T-helper 2 cell treated with Interferon-gamma antibody and Interleukin-4, amounts not matched to agents 100 ng/mL and 5 ng/mL, for 36 hours (primary cell): ENCODE data around the gene ENOX1. TPM values are rescaled to one million over a fixed set of nuclear protein-coding genes. Genes with fewer than 3 reads are reported as not detected.
"Not testable (repeated sequence)": the region's sequence is repeated elsewhere in the genome, so short reads cannot be mapped to it uniquely, and the experiment has no call there.

Experiments
- intact Hi-C: fragments of 100-400 bp; cut with micrococcal nuclease; formaldehyde crosslinking; loops from one replicate; pipeline ENCODE4 v1.15.1; 2023
- total RNA-seq: library from RNA; stranded (reverse); gene quantifications from 2 replicates; pipeline ENCODE4 v1.2.3, GENCODE V29; 2022

The ENOX1 gene
- total RNA-seq, 1 donor from 2014 or later = not detected

DNA sequence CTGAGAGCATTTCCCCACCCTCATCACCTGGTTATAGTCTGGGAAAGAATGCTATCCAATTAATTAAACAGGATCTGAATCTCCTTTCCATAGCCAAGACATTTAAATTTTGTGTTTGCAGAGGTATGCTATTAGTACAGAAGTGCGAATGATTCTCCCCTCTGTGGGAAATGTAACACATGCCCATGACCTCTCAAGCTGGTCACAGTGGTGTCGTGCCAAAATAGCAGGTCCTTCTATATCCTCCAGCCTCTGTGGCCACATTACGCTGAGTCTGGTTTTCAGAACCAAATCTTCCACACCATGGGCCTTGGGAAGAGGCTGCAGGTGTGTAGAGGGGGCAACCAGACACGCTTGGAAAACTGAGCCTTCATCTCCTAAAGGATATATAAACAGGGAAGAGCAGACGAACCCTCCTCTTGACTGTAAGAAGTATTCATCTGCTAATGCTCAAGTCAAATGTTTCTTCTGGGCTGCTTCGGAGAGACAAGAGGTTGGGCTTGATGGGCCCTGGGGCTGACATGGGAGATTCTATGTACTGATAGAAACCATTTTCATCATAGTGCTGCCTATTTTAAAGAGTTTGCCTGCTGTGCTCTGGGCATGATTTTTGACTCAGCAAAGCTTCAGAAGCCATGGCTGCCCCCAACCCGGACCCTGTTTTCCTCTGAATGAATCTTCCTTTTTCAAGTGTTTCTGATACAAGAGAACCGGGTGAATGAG lies 565.7 kb downstream of the ENOX1 start:
- intact Hi-C loops = no loop called here

GRCh38 chr13:43214124-43214523 lies 572.6 kb downstream of the ENOX1 start:
- intact Hi-C loops = no loop called here

GRCh38 chr13:43206838-43207237 lies 579.9 kb downstream of the ENOX1 start:
- intact Hi-C loops = no loop called here

GRCh38 chr13:43205416-43205815 lies 581.4 kb downstream of the ENOX1 start:
- intact Hi-C loops = no loop called here

DNA sequence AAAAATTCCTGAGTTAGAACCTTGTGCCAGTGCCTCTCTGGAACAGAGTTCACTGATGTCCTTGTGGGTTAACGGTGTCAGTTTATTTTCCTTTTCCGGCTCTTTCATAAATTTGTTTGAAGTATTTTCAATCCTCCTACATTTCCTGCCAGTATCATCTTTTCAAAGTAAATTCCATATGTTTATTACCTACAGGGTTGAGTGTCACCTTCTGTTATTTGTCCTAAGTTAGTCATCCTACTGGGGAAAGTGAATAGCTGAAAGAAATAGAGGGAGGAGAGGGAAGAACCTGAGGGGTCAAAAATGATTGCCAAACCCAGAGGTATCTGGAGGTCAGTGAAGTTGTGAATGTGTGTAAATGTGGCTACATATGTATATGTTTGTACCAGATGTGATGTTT lies 582.2 kb downstream of the ENOX1 start:
- intact Hi-C loops = no loop called here

GRCh38 chr13:43203781-43204180 lies 583.0 kb downstream of the ENOX1 start:
- intact Hi-C loops = no loop called here

DNA sequence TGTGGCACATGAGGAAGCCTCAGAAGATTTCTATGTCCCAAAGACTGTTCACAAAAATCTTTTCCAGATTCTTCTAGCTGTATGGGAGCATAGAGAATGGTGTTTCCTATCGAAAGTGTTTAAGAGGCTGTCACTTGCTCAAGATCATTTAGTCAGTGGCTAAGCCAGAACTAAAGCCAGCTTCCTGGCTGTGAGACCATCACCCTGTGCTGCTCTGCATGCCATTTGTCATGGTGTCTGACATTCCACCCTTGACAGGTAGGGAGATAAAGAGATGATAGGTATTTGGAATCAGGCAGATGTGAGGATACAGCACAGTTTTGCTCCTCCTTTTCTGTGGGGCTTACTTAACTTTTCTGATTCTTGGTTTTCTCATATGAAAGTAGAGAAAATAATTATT lies 586.0 kb downstream of the ENOX1 start:
- intact Hi-C loops = no loop called here

DNA sequence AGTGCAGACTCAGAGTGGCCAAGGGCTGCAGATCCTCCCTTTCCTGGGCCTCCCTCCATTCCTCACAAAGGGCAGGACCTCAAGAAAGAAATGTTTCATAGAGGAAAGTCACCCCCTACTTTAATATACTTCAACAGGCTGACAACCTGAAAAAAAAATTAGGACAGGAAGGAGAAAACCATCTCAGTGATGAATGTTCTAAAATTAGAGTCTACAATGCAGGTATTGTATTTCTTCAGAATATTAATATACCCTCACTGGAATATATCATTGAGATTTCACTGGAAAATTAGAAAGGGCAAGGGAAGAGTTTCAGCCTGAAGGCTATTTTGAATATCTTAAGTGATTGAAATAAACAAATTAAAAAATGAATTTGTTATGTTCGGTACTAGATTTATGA lies 586.5 kb downstream of the ENOX1 start:
- intact Hi-C loops = no loop called here

DNA sequence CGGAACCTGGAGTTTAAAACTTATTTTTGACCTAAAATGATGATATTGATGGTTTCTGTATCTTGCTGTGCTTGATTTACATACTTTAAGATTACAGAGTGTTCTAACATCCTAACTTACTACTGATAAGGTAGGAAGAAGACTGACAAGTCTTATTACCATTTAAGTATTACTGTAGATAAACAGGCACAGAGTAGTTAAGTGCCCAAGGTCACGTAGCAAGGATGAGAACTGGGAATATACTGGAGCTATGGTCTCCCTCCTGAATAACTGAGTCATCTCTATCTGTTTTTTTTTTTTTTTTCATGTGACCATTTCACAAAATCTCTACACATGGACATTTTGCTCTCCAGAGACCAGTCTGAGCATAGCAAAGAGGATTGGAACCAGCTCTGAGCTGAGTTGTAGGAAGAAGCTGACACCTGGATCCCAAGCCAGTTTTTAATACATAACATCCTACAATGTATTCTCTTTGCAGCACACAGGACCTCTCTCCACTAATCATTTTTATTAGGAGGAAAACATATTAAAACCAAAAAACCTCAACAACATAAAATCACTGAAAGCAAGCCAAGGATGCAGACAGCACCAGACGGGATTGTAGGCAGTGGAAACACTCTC lies 589.9 kb downstream of the ENOX1 start:
- intact Hi-C loops = no loop called here

DNA sequence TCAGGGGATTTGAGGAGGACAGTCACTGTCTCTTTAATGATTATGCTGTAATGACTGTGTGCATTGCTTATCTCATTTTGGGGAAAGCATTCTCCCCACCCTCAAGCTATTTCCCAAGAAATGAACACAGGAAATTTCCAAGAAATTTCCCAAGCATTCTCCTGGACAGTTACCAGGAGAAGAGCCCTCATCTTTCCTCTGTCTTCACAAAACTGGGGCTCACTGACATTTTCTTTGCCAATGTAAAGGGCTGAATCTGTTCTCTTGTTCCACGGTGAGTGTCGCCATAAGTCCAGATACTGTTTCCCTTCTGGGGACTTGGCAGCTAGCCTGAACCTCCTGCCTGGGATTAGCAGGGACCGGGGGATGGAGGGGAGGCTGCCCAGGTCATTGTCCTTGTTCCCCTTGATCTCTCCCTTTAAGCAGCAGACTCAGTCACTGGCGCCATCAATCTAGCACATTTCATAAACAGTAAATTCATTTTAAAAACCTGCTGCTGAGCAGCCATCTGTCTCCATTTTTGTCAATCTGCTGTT lies 590.6 kb downstream of the ENOX1 start:
- intact Hi-C loops = no loop called here

- intact Hi-C loops = no loop called here
These were observed 591.2 kb downstream of the ENOX1 start for GRCh38 chr13:43195551-43195950.

DNA sequence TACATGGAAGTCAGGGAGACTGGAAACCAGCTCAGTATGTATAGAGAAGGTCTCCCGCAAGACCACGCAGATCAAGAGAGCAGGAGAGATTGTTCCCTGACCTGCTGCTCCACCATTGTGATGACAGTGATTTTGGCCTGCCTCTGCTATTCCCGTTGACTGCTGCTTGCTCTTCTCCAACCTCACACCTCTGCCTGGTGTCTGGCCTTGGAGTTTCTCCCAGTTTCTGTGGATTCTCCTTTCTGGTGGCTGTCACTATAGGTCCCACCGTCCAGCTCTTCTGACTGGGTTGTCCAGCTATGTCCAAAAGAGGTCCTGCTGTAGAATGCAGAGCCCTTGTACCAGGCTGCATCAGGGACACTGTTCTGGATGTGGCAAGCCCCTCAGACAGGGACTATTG lies 591.7 kb downstream of the ENOX1 start:
- intact Hi-C loops = no loop called here

- intact Hi-C loops = no loop called here
These were observed 592.9 kb downstream of the ENOX1 start for GRCh38 chr13:43193789-43194420.

- intact Hi-C loops = no loop called here
These were observed 595.2 kb downstream of the ENOX1 start for GRCh38 chr13:43191546-43191945.

GRCh38 chr13:43185226-43185625 lies 601.5 kb downstream of the ENOX1 start:
- intact Hi-C loops = no loop called here

- intact Hi-C loops = no loop called here
These were observed 605.9 kb downstream of the ENOX1 start for GRCh38 chr13:43180837-43181236.

- intact Hi-C loops = no loop called here
These were observed 606.6 kb downstream of the ENOX1 start for GRCh38 chr13:43180036-43180660.

DNA sequence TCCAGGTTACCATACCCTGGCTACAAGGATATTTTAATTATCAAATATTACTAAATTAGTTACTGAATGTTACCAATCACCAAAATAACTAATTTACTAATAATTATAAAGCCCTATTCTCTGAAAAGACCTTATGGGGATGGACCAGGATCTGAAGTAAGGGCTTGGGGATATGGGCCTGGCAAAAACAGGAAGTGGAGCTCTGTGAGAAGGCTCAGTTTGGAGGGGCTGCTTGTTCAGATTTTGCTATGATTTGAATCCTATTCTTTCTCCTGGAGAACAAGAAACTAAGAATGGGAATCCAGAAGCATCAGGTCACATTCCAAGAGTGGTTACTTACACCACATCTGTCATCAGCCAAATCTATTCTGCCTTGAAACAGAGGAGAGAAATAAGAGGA lies 615.3 kb downstream of the ENOX1 start:
- intact Hi-C loops = no loop called here

- intact Hi-C loops = no loop called here
These were observed 616.3 kb downstream of the ENOX1 start for GRCh38 chr13:43170506-43170905.

DNA sequence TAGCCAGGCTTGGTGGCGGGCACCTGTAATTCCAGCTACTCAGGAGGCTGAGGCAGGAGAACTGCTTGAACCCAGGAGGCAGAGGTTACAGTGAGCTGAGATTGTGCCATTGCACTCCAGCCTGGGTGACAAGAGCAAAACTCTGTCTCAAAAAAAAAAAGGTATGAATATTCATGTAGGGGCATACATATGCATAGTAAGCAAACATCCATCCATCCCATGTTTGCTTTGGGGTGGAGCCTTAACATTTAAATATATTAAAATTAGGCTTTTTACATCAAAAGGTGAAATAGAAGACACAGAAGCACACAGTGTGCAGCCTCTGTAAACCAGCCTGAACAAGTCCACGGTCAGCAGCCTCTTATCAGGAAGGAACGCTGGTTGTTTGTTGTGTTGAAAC lies 618.3 kb downstream of the ENOX1 start:
- intact Hi-C loops = not testable (repeated sequence)

DNA sequence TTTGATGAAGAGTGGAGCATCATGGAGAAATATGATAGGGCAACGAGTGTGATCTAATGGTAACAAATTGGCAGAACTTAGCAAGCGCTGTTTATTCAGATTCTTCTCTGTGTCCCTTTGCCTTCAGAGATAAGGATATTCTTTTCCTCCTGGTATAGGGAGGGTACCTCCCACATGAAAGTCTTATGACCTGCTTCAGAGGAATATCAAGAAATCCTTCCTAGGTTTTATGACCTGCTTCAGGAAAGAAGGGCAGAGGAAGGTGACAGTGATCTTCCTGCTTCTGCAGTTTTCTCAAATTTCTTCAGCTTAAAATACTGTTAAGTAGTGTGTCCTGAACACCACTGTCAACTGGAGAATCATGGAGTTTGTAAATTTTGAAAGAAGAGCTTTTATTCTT lies 619.0 kb downstream of the ENOX1 start:
- intact Hi-C loops = no loop called here
